Measurements from ENCODE around the gene CCNK. TPM values are rescaled to one million over a fixed set of nuclear protein-coding genes. Genes with fewer than 3 reads are reported as not detected.

The CCNK gene
- total RNA-seq, 4 donors from 2014 or later = 25.7 to 61.9 (median 37.0) TPM

- DNase-seq = no peak
- Histone ChIP-seq H3K9me3 (no peaks in the 10 kb centered on the region), H3K27me3 (no peaks in the 10 kb centered on the region), H3K27ac (no peak overlapping the region), H3K4me1 (no peaks in the 10 kb centered on the region), H3K4me3 (no peak overlapping the region), H3K36me3 (peaks cover 0 to 94% (median 0%) of the 10 kb centered on the region in 3 donors)
- no peak for TF ChIP-seq POLR2A (IDR thresholded peaks at IDR 0.05)
- no peak for TF ChIP-seq CTCF (IDR thresholded peaks at IDR 0.05)
These were observed 26.8 kb downstream of the CCNK start for GRCh38 chr14:99507860-99508640.

GRCh38 chr14:99508896-99509629, 27.9 kb downstream of the CCNK start:
- peak in 1 of 3 donors; percentile 11 for DNase-seq
- Histone ChIP-seq H3K27ac (no peak overlapping the region), H3K36me3 (peaks cover 0 to 92% (median 0%) of the 10 kb centered on the region in 3 donors)

GRCh38 chr14:99509871-99510555, 28.8 kb downstream of the CCNK start:
- H3K36me3 ChIP-seq = peaks cover 0 to 91% (median 0%) of the 10 kb centered on the region in 3 donors
- H3K27ac ChIP-seq = no peak overlapping the region
- H3K4me1 ChIP-seq = no peaks in the 10 kb centered on the region
- no peaks in the 10 kb centered on the region for H3K9me3 ChIP-seq
- no peaks in the 10 kb centered on the region for H3K27me3 ChIP-seq
- peak in 1 of 3 donors; percentile 38 for DNase-seq
- H3K4me3 ChIP-seq = no peak overlapping the region
- TF ChIP-seq CTCF (IDR thresholded peaks at IDR 0.05) = no peak
- no peak for TF ChIP-seq POLR2A (IDR thresholded peaks at IDR 0.05)

More at GRCh38 chr14:99508896-99509629, 27.9 kb downstream of the CCNK start:
- no peak overlapping the region for H3K4me3 ChIP-seq
- no peak for TF ChIP-seq CTCF (IDR thresholded peaks at IDR 0.05)
- TF ChIP-seq POLR2A (IDR thresholded peaks at IDR 0.05) = no peak
- H3K9me3 ChIP-seq = no peaks in the 10 kb centered on the region
- H3K27me3 ChIP-seq = no peaks in the 10 kb centered on the region
- H3K4me1 ChIP-seq = no peaks in the 10 kb centered on the region

- DNase-seq = no peak
- Histone ChIP-seq H3K36me3 (peaks cover 0 to 85% (median 0%) of the 10 kb centered on the region in 3 donors), H3K27me3 (no peaks in the 10 kb centered on the region), H3K4me3 (no peak overlapping the region), H3K4me1 (no peaks in the 10 kb centered on the region), H3K27ac (no peak overlapping the region), H3K9me3 (no peaks in the 10 kb centered on the region)
- no peak for TF ChIP-seq POLR2A (IDR thresholded peaks at IDR 0.05)
These were observed 29.4 kb downstream of the CCNK start for GRCh38 chr14:99510556-99511139.

- no peak overlapping the region for H3K4me3 ChIP-seq
- DNase-seq = peak in 1 of 3 donors; percentile 43
- TF ChIP-seq CTCF (IDR thresholded peaks at IDR 0.05) (no peak), POLR2A (IDR thresholded peaks at IDR 0.05) (no peak)
- H3K4me1 ChIP-seq = no peaks in the 10 kb centered on the region
- no peaks in the 10 kb centered on the region for H3K9me3 ChIP-seq
- peaks cover 0 to 81% (median 0%) of the 10 kb centered on the region in 3 donors for H3K36me3 ChIP-seq
- H3K27me3 ChIP-seq = no peaks in the 10 kb centered on the region
- H3K27ac ChIP-seq = peak overlapping the region in 1 of 4 donors; percentile 45
These were observed 30.4 kb downstream of the CCNK start for GRCh38 chr14:99511421-99512109.

Measured in Peyer's patch (tissue), 4 donors.